HG02981 (cell line): ENCODE results near the gene SLC39A6.
A peak's percentile ranks its signal among the peaks of the same experiment; 100 is the strongest.
"Not testable (repeated sequence)": the region's sequence is repeated elsewhere in the genome, so short reads cannot be mapped to it uniquely, and the experiment has no call there.

Experiments used
- ATAC-seq: cut with Tn5 transposase; IDR thresholded peaks from one replicate; pipeline ENCODE4 v1.9.1; 2021; ENCODE audit warnings: mild to moderate bottlenecking, moderate library complexity; ENCODE audit not compliant: unreplicated experiment

The SLC39A6 gene

DNA sequence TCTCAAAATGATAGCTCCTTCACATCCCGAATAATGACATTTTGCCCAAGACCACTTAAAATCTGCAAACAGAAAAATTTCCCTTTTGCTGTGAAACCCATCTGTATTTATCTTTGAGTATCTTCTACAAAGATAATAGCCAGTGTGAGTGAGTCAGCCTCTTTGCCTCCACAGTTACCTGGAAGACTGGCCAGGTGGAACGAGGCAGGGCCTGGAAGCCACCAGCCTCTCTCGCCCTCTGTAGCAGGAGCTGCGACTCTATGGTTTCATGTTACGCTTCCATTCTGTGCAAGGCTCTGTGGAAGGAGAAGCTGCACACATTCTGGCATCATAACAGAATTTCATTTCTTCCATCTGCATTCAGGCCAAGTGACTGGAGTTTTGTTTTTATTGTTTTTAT is 10.1 kb upstream of the SLC39A6 start:
- ATAC-seq: no peak

DNA sequence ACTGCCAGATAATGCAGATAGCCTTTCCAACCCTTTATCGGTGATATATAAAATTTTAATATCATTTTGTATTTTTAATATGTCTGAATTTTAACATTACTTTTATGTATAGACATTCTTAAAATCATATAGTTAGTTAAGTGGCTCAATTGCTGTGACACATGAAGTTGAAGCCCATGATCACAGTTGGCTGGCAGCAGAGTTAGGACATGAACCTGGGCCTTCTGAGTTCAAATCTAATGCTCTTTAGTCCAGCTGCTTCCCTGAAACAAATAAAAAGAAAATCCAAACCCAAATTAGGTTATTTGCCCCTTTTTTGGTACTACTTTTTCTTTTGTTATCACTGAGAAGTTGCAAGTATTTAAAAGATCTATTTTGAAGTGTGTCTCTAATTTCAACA is 6.1 kb upstream of the SLC39A6 start:
- no peak for ATAC-seq

DNA sequence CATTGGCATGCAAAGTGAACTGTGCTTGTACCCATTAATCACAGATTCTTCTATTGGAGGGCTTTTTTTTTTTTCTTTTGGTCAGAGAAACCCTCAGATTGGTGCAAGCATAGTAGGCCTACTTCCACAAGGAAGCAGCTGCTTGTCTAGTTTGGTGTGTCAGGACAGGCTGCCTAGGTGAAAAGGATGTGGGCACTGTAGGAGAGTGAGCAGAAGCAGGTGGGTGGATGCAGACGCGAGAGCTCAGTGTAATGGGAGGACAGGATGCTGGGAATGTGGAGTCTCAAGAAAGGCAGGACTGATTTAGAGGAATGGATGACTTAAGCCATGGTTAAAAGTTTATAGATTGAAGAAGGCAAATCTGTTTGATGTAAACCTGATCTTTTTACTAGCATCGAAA is 3.6 kb upstream of the SLC39A6 start:
- no peak for ATAC-seq

DNA sequence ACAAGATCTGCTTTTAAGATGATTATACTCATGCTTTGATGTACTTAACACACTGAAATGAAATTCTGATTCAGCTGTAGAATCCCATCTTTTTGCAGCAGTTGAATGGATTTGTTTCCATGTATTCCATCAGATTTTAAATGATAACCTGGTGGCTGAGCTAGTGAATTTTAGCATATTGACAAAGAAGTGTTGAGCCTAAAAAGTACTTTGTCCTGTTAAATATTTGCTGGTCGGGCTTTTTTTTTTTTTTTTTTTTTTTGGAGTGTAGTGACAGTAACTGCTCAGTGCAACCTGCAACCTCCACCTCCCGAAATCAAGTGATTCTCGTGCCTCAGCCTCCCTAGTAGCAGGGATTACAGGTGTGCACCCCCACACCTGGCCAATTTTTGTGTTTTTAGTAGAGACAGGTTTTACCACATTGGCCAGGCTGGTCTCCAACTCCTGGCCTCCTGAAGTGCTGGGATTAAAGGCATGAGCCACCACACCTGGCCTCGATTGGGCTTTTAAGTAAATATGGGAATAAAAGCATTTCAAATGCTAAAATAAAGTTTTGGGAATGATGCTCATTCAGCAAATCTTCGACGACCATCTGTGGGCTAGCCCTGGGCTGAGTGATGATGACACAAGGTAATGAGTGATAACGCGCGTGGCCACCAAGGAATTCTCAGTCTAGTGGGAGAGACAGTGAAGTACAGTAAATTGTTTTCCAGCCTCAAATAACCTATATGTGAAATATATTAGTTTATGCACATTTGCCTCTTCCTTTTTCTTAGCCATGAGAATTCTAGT is 2.7 kb upstream of the SLC39A6 start:
- ATAC-seq: no peak

DNA sequence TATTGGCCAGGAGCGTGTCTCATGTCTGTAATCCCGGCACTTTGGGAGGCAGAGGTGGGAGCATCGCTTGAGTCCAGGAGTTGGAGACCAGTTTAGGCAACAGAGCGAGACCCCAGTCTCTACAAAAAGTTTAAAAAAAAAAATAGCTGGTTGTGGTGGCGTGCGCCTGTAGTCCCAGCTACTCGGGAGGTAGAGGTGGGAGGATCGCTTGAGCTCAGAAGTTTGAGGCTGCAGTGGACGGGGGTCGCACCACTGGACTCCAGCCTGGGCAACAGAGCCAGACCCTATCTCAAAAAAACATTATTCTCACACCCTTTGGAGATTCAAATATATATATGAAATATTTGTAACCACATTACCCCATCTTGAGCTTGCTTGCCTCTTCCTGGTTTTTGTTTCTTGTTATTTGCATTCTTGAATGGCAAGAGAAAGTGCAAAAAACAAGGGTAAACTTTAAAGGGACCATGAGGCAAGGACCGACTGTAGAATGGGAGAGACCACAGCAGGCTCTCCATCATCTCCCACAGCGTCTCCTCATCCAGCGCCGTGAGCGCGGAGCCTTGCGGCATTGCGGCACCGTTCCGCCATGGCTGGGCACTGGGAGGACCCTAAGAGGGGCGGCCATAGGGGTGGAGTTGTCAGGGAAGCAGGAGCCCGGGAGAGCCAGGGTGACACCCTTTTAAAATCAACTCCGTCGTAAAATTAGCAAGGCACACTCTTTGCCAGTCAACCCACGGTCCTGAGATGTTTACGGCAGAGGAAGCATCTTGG is 1.9 kb upstream of the SLC39A6 start:
- no peak for ATAC-seq

DNA sequence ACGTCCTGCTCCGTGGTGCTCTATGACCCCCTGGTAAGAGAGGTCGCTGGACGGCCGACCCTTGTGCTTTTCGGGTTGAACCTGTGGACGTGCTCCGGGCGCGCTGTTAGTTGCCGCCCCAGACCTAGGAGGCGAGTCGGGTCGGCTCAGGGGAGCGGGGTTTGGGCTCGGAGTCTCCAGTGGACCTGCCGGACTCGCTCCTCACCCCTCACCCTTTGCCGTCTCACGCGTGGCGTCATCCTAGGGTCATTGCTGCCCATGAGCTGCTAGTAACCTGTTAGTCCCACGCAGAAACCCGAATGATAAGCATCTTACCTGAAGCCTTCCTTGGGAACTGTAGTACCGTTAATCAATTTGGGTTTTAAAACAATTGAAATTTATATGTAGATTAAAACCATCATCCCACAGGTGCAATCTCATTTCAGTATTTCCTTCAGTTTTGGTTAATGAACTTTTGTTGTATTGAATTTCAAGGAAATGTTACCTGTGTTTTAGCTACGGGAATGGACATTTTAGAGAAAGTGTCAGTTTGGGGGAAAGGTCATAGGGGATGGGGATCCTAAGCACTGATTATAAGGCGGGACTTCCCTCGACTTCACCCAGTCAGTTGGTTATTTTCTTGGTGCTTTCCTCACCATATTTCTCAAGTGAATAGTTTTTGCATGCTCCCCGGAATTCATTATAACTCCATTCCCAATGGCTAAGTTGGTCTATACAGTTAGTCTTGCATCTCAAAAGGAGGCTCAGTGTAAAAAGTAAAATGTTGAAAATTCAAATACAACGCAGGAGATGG is 1.1 kb upstream of the SLC39A6 start:
- ATAC-seq: peak; percentile 22

DNA sequence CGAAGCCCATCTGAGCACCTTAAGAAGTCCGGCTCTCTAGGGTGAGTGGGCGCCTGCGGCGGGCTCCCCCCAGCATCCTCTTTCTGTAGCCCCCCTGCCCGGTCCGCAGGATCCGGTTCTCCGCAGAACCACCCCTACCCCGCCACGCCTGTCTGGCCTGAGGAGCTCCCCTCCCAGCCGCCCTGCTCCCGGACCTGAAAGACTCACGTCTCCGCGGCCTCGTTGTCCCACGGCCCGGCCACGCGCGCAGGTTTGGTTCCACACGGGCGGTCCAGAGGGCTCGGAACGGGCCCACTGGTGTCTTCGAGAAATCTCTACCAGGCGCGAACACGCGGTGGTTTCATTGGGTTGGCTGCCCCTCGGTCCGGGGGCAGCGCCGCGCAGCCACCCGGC is 237 bp downstream of the SLC39A6 start:
- peak; percentile 8 for ATAC-seq

DNA sequence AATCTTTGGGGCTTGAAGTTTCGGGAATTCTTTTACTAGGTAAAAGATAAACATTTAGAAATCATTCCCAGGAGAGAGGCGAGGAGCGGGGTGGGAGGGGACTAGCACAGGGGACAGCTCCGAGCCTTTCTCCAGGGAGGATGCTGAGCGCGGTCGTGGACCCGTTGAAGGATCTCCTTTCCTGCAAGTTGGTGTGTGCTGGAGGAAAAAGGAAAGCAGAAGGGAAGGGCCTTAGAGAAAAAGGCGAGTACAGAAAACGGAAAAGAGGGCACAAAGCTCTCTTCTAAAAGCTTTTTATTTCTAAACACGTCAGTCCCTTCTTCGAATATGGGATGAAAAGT is 640 bp downstream of the SLC39A6 start:
- no peak for ATAC-seq

DNA sequence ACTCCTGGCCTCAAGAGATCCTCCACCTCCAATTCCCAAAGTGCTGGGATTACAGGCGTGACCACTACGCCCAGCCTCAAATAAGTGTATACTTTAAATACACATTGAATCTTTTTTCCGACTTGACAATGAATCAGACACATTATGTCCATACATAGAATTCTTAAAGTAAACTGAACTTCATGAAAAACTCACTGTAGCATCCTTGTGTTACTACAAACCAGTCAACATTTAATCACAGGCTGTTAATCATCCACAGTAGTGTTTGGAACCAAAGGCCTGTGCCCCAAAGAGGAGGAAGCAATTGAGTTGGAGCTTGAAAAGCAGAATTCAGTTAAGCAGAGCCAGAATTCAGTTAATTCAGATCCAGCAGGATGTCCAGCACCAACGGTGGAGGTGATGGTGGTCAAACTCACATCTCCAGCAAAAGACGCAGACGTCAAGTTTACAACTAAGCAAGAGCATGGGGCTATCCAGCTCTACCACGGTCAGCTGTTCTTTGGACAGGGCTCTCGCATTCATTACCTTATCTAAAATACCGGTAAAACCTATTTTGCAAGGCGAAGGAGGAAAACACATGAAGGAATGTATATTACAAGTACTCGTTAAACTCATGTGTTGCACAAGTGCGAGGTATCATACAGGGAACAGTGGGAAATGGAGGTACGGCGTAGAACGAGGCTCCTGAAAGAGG is 1.2 kb downstream of the SLC39A6 start:
- no peak for ATAC-seq

DNA sequence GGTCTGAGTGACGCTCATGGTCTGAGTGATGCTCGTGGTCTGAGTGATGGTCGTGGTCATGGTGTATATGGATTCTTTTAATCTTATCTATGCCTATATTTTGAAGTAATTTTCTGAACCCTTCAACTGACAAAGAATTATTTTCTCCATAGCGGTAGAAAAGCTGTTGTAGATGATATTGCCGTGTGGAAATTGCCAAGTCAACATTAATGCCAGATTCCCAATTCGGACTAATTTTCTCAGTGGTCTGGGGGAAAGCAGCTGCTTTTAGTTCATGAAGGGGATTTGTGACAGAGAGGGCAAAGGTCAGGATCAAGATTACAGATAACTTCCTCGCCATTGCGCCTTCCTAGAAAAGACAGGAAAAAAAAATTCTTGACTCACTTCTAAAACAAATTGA is 2.5 kb downstream of the SLC39A6 start:
- no peak for ATAC-seq

DNA sequence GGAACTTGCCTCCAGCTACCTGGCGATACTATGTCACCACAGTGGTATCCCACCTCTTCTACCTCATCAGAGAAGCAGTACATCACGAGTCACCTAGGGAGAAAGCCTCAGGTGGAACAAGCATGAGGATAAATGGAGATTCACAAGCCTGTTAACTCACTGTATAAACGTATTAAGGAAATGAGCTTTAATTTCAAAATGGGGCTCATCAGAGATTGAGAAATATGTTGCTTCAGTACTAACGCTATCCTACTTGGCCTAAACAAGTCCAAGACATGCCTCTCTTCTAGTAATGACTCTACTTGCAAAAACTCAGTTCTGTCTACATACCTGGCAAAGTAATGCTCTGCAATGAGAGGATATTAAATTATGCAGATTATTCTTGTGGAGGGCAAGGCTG is 4.3 kb downstream of the SLC39A6 start:
- ATAC-seq: no peak

DNA sequence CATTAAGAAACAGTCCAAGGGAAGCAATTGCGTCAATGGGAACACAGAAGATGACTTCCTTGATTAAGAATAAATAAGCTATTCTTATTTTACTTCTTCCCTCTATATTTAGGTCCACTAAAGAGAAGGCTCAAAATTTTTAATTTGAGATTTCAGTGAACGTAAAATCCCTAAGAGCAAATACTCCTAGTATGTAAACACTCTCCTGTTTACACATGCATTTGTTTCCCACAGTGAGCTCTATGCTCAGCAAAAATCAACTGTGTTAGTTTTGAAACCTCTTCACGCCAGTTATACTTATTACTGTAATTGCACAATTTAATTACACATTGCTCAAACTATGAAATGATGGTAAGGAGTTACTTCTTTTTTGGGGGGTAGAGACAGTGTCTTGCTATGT is 8.8 kb downstream of the SLC39A6 start:
- no peak for ATAC-seq

DNA sequence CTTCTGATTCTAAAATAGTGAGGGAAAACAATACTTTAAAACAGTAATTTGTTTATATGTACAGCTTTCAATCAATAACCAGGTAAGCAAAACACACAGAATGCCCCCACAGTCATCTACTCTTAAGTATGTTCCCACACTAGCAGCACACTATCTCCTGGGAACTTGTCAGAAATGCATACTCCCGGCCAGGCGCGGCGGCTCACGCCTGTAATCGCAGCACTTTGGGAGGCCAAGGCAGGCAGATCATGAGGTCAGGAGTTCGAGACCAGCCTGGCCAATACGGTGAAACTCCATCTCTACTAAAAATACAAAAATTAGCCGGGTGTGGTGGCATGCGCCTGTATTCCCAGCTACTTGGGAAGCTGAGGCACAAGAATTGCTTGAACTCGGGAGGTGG is 12.4 kb downstream of the SLC39A6 start:
- ATAC-seq: not testable (repeated sequence)

DNA sequence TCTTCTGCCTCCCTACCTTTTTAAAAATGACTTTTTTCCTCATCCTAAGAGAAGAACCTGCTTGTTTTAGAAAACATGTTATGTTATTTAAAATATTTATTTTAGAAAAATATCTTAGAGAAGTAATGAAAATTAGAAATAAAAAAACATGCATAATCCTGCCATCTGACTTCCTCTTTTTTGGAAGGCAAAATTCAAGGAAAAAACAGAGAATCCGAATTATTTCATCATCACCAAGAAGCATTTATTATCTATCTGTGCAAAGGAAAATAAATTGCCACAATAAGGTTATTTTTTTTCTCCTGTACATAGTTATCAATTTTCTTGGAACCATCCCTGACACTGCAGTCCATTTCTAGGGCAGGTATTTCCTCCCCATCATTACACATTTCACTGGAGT is 14.4 kb downstream of the SLC39A6 start:
- ATAC-seq: no peak

DNA sequence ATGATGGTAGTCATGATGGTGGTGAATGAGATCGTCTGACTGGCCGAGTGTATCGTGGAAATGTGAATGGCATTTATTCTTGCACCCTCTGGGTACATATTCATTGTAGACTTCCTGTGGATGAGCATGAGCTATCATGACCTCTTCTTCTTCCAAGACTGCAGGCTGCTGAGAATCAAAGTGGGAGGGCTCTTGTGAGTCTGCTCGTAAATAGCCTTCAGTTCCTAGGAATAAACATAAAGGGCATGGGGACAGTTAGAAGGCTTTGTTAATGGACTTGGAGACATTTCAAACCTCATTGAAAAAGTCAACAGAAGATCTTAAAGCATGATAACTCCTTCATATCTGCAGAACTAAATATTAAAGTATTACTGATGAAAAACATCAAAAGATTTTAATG is 14.9 kb downstream of the SLC39A6 start:
- ATAC-seq: no peak

DNA sequence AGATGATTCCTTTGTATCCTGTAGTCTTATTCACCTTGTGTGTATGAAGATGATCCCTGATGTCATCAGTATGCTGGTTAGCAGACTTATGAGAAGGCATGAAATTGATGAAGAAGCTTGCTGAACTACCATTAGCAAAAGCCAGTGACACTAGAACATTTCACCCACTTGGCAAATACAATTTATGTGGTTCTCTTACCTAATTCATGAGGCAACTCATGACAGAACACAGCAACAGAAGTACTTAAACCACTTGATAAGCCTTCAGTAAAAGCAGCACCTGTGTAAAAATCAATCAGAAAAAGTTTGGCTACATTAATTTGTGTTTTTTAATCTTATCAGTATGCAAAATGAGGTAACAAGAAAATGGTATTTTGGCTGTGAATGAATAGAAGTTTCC is 16.8 kb downstream of the SLC39A6 start:
- ATAC-seq: no peak

DNA sequence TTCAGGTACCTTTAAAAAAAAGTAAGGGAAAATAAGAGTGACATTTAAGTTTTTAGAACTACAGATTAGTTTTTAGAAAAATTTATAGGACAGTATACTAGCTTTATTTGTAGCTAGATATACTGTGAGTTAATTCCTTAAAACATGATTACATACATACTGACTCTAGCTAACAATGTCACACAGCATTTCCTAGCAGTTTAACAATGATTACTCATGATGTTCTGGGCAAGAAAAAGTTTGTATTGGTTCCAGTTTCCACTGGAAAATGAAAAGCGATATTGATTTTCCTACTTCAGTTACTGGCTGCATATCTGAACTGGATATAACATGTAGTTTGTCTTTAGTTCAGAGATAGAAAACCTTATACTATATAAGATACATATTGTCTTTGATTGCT is 19.4 kb downstream of the SLC39A6 start:
- no peak for ATAC-seq

DNA sequence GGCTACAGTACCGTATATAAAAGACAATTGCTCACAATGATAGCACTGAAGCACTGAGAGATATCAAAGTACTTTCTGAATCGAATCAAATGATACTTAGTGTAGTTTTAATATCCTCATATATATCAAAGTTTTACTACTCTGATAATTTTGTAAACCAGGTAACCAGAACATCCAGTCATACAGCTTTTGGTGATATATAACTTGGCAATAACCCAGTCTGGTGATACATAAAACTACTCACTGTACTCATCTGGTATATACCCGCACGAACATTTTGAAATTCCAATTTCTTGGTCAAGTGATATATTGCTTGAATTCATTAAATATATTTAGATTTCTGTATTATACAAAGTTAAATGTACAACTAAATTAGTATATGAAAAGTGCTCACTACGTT is 20.5 kb downstream of the SLC39A6 start:
- no peak for ATAC-seq

DNA sequence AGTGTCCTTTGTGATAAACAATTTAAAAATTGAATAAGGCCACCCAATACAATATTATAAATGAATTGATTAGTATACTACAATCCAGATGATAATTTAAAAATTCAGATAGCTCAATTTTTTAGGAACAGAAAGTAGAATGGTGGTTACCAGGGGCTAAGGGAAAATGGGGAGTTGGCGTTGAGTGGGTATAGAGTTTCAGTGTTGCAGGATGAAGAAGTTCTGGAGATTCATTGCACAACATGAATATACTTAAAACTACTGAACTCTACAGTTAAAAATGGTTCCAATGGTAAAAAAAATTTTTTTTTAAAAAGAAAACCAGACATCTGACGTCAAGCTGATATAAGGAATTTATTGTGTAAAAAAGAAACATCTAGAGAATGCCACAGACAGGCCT is 20.9 kb downstream of the SLC39A6 start:
- no peak for ATAC-seq

DNA sequence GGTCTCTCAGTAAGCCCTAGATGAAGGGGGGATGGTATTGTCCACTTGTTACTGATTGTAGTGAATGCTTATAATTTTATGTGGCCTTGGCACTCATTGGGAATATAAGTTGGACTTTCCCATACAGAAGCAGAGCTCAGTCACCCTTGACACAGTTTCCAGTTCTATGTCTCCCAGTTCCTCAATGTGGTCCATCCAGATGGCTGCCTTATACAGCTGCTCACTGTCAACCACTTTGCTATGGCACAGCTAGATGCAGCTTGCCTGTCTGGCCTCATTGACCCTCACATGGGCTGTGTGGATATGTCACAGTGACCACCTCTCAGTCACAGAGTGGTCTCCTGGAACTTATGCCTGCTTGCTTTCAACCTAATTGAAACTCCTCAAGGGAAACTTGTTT is 21.7 kb downstream of the SLC39A6 start:
- ATAC-seq: no peak

DNA sequence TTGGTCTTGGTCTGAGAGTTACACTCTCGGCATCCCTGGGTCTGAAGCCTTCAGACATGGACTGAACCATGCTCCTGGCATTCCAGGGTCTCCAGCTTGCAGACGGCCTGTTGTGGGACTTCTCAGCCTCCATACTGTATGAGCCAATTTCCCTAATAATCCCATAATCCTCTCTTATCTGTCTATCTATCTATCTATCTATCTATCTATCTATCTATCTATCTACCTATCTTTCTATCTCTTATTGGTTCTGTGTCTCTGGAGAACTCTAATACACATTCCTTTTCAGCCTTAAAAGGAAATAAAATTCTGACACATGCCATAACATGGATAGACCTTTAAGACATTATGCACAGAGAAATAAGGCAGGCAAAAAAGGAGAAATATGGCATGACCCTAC is 24.4 kb downstream of the SLC39A6 start:
- ATAC-seq: no peak
